Thoracic aorta (tissue), 2 donors: Measurements from ENCODE around the gene NES. TPM values are rescaled to one million over a fixed set of nuclear protein-coding genes. Genes with fewer than 3 reads are reported as not detected.

Source experiments
- ATAC-seq: fragments of 150-250 bp; one replicate; pipeline ENCODE4 v1.8.0; 2017; ENCODE audit warnings: low read depth; ENCODE audit not compliant: insufficient number of reproducible peaks, low FRiP score
- DNase-seq: peaks from one replicate; pipeline ENCODE4 v3.0.0-alpha.2; 2020; ENCODE audit warnings: low spot score
- H3K27ac ChIP-seq, 2 donors: fragments of 200-600 bp; sonication (generic); 1 replicate in 1 of 2; 2 replicates in 1 of 2; pipeline ENCODE4 v1.5.1; 2016; ENCODE audit warnings: mild to moderate bottlenecking in 2 of 2, moderate library complexity in 2 of 2
- H3K27me3 ChIP-seq: fragments of 200-600 bp; sonication (generic); replicated peaks from 2 replicates; pipeline ENCODE4 v1.6.0; 2016; ENCODE audit warnings: mild to moderate bottlenecking; ENCODE audit not compliant: insufficient read depth
- H3K36me3 ChIP-seq: fragments of 200-600 bp; sonication (generic); one replicate; pipeline ENCODE4 v1.5.1; 2016
- H3K4me1 ChIP-seq, 2 donors: fragments of 200-600 bp; sonication (generic); 1 replicate in 1 of 2; 2 replicates in 1 of 2; pipeline versions ENCODE4 v1.5.1 to v1.6.0; 2016; ENCODE audit warnings: low read depth in 2 of 2, mild to moderate bottlenecking in 1 of 2; ENCODE audit not compliant: control insufficient read depth in 1 of 2
- H3K4me3 ChIP-seq: fragments of 200-600 bp; sonication (generic); 2 replicates; pipeline ENCODE4 v1.5.1; 2016; ENCODE audit warnings: mild to moderate bottlenecking
- H3K9me3 ChIP-seq: fragments of 200-600 bp; sonication (generic); 2 replicates; pipeline ENCODE4 v1.5.1; 2016
- CTCF ChIP-seq: fragments of 200-600 bp; sonication (generic); IDR thresholded peaks from one replicate; pipeline ENCODE4 v1.5.1; 2019; ENCODE audit warnings: antibody characterized with exemption
- total RNA-seq, 2 donors: library from RNA; depleted of rRNA; stranded (reverse); fragments of >200 nt; gene quantifications; one replicate each; pipeline versions ENCODE4 v1.1.0 to v1.2.3, GENCODE V29; 2016

Gene NES
- total RNA-seq, 2 donors from 2014 or later, result 30.6 to 30.9 TPM

- H3K4me1 ChIP-seq, result no peaks in the 10 kb centered on the region
- no peak for TF ChIP-seq CTCF
Observed at GRCh38 chr1:156697481-156697880, 20.3 kb upstream of the NES start.

DNA sequence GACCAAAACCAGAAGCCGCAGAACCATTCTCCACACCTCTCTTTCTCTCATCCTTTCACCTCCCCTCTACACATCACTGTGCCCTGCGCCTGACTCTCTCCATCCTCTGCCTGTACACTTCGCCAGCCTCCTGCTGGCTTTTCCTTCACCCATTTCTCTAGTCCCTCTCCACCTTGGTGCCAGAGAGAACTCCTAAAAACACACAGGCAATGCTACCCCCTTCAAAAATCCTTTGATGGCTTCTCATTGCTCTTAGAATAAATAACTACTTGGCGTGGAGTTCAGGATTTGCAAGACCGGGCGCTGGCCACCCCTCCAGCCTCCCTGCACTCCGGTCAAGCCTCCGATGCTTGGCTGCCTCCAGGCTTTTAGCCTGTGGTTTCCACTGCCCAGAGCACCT is 19.5 kb upstream of the NES start:
- H3K27me3 ChIP-seq, result no peaks in the 10 kb centered on the region
- H3K9me3 ChIP-seq, result no peaks in the 10 kb centered on the region
- no peak overlapping the region for H3K4me3 ChIP-seq
- ATAC-seq (no peak), DNase-seq (no peak)
- no peaks in the 10 kb centered on the region for H3K4me1 ChIP-seq
- no peak overlapping the region for H3K27ac ChIP-seq
- H3K36me3 ChIP-seq, result no peaks in the 10 kb centered on the region
- no peak for TF ChIP-seq CTCF

More at GRCh38 chr1:156697481-156697880, 20.3 kb upstream of the NES start:
- Histone ChIP-seq H3K27ac (no peak overlapping the region), H3K27me3 (no peaks in the 10 kb centered on the region), H3K4me3 (no peak overlapping the region), H3K9me3 (no peaks in the 10 kb centered on the region), H3K36me3 (no peaks in the 10 kb centered on the region)
- DNase-seq, result no peak
- no peak for ATAC-seq

- Histone ChIP-seq H3K27me3 (peaks cover 10% of the 10 kb centered on the region), H3K4me1 (peaks cover 0 to 4% of the 10 kb centered on the region in 2 donors), H3K9me3 (no peaks in the 10 kb centered on the region), H3K36me3 (no peaks in the 10 kb centered on the region), H3K4me3 (no peak overlapping the region), H3K27ac (no peak overlapping the region)
- TF ChIP-seq CTCF, result no peak
- DNase-seq (no peak), ATAC-seq (no peak)
Observed at GRCh38 chr1:156694690-156694962, 17.4 kb upstream of the NES start.

DNA sequence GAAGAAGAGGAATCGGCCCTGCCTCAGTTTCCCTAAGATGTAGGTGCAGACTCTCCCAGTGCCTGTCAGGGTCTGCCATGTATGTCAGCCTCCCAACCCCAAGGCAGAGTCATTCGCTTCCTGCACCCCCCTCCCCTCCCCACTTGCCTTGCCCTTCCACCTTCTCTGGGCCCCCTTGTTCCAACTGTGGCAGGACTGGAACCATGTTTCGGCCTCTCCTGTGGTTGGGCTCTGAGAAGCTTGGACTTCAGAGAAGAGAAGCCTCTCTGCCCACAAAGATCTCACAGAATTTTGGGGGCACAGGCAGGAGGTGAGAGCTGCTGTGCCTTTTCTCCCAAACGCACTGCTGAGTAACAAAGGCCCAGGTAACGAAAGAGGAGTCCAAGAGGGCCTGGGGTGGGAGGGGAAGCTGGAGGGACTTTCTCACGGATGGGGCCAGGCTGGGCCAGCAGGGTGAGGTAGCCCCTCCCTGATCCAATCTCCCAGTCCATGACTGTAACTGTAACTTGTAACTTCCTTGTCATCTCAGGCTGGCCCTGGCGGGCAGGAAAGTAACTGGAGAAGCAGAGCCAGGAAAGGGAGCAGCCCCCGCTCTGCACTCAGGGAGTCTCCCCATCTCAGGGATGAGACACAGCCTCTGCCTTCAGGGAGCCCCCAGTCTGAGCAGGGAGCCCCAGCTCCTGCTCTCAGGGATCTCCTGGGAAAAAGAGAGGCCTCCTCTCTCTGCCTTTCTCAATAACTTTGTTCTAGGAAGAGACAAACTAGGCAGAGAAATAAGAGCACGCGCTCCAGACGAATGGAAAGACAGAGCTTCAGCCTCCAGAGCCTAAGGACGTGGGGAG is 16.9 kb upstream of the NES start:
- peaks cover 0 to 4% of the 10 kb centered on the region in 2 donors for H3K4me1 ChIP-seq
- H3K27me3 ChIP-seq, result peaks cover 10% of the 10 kb centered on the region
- no peaks in the 10 kb centered on the region for H3K9me3 ChIP-seq
- ATAC-seq, result no peak
- H3K36me3 ChIP-seq, result no peaks in the 10 kb centered on the region
- H3K4me3 ChIP-seq, result no peak overlapping the region
- TF ChIP-seq CTCF, result no peak
- no peak overlapping the region for H3K27ac ChIP-seq
- no peak for DNase-seq

DNA sequence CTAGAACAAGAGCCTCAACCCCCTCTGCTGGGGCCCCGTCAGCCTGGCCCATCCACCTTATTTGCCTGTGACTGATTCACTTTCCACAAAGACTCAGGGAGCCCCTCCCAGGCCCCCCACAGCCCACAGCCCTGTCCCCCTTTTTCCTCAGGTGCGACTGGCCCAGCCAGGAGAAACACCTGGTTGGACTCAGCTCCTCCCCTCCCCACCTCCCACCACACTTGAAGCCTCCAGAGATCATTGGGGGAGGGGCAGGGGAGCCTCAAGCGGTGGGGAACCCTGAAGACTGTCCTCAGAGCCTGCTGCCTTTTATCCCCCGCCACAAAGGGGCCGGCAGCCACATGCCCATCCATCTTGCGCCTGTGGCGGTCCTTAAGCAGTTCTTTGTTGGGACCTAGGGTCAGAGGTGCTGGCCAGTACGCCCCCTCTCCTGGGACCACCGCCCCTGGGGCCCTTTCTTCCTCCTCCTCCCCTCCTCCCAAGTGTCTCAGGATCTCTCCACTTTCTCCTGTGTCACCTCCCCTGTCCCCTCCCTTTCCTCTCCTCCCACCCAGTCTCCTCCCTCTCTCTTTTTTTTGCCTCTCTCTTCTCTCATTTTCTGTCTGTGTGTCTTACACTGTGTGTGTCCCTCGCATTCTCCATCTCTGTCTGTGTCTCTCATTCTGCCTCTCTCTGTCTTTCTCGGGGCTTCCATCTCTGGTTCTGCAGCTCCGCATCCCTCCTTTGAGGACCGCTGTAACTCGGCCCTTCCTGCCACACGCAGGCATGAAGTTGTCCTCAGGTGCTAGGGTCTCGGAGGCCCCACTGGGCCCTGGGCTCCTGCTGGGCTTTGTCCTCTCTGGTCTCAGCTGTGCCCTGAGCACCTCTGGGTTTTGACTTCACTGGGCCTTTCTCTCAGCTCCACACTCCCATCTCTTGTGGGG is 16.0 kb upstream of the NES start:
- H3K4me1 ChIP-seq, result peaks cover 0 to 4% of the 10 kb centered on the region in 2 donors
- peaks cover 10% of the 10 kb centered on the region for H3K27me3 ChIP-seq
- DNase-seq (no peak), ATAC-seq (no peak)
- no peak for TF ChIP-seq CTCF
- no peak overlapping the region for H3K4me3 ChIP-seq
- no peaks in the 10 kb centered on the region for H3K9me3 ChIP-seq
- H3K27ac ChIP-seq, result no peak overlapping the region
- no peaks in the 10 kb centered on the region for H3K36me3 ChIP-seq
